Stromal cell of bone marrow (primary cell): ENCODE results near the gene MANSC4.

Source experiments
- DNase-seq: peaks from one replicate; pipeline ENCODE4 v3.0.0-alpha.2; 2012; ENCODE audit warnings: low read depth

The MANSC4 gene

DNA sequence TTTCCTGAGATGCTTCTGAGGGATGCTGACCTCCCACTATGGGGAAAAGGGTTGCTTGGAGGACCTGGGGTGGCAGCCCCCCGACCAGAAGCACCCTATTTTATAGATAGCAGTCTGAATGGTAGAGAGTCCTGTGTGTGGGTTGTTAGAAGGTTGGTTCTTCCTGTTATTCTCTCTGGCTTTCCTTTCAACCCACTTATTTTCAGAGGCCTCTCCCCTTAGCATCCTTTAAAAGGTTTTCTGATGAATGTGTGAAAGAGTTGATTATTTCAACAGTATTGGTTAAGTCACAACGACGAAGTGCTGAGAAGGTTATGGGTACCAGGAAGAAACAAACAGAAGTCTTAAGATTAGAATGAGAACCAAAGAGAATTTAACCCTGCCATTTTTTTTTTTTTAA is 20.8 kb upstream of the MANSC4 start:
- no peak for DNase-seq

DNA sequence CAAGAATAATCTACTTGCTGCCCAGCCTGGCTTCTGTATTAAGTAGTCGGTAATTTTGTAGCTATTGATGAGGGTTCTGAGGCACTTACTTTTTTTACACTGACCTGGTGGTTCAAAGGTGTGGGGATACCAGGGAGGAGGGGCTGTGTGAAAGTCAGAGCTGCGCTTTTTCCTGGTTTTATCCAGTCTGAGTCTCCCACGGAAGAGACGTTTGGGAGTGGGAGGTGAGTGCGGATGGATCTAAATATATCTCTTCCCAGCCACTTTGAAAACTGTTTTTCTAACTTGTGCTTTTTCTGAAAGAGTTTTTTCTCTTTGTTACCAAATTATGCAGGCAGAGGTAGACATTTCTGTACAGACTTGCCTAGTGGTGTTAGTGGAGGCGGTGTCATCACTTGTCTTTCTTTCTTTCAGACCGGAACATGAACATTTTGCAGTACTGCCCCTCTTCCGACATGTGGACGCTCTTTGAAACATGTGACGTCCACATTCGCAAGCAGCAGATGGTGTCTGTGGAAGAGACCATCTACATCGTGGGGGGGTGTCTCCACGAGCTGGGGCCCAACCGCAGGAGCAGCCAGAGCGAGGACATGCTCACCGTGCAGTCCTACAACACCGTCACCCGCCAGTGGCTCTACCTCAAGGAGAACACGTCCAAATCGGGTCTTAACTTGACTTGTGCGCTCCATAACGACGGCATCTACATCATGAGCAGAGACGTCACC is 17.4 kb upstream of the MANSC4 start:
- no peak for DNase-seq

DNA sequence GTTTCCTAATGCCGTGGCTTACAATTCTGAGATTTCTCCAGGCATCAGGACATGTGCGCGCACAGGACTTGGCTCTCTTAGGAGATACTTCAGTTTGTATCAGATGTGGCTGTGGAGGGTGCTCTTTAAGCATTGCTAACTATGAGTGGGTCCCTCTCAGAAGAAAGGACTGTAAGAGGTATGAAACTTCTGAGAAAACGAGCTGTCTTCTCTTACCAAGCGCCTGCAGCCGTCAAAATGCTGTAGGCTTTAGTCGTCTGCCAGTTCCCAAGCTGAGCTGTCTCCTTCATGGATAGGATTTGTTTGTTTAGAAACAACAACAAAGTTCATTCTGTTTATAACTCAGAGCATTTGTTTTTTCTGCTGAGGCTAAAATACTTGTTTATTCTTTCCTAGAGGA is 16.1 kb upstream of the MANSC4 start:
- DNase-seq, result no peak

DNA sequence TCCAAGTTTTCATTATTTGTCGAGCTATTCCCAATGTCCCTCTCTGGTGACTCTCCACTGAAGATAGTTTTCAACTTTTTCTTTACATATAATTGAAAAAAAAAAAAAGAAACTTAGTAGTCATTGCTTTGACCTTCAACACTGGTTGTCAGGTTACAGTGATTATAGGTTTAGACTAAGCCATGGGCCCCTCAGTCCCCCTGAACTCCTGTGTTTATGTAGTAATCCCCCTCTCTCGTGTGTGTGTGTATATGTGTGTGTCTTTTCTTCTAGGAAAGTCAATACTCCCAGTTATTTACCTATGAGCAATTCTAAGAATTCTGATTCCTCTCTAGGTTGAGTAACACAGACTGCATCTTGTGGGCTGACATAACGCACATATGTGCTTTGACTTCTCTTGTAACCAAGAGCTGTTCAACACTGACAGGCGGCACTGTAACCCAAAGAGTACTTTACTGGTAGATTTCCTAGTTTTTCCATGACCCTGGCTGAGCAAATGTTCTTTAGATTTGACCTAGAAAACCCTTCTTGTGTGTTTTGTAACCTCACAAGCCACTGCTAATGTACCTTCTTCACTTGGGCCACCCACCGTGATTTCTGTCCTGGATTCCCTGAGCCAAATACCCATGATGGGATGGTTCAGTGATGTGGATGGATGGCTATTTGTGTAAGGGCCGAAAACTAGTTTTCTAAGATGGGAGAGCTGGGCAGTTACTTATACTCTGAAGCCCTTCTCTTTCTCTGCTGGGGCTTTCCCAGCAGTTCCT is 15.0 kb upstream of the MANSC4 start:
- DNase-seq, result no peak

DNA sequence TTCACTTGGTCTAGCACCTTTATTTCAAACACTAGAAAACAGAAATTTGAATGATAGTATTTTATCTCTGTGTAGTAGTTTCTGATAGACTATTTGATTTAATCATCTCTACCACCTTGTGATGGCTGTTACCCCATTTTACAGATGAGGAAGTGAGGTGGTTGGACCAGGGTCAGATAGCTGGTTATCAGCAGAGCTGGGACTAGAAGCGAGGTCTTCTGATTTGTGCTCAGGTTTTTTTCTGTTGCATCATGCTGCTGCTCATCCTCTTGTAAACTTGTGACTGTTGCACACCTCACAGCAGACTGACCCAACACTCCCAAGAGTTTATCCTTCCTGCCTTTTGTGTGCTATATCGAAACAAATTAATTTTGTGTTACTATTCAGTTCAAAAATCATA is 10.1 kb upstream of the MANSC4 start:
- DNase-seq, result no peak

DNA sequence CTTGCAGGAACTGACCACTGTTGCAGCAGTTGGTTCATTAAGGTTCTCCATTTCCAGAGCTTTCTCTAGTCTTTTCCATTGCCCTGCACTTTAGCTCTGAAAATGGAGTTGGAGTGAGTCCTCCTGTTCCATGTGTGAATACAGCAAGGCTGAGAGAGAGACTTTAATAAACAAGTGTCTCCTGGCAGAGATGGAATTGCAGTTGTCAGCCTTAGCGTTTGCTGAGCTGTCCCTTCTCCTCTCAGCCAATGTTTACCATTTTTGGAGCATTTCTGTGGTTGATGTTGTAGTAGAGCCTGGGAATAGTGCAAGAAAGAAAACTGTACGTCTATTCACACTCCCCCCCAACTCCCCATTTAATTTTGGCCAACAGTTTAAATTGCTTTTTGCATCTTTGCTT is 7.5 kb upstream of the MANSC4 start:
- DNase-seq, result no peak

DNA sequence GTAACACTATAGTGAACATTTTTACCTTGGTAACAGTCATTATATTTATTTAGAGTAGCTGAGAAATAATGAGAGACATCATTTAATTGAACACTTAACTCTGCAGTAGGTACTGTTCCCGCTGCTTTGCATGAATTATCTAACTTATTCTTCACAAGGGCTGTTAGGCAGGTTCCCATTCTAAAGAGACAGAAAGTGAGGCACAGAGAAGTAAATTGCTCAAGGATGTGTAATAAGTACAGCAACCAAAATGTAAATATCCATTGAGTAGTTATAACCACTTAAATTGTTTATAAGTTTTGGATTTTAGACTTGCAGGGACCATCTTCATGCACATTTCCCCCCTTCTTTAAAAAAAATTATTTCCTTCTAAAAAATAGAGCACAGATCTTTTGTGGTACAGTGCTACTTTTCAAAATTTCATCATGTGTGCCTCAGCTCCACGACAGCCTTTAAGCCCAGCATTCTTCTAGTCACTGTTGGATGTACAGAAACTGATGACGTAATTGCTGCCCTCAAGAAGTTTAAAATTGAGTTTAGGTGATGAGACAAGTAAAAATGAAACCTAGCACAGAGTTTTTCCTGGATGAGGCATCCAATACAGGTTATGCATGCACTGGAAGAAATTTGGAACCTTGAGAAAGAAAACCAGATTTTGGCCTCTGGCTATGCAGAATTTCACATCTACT is 6.0 kb upstream of the MANSC4 start:
- no peak for DNase-seq

DNA sequence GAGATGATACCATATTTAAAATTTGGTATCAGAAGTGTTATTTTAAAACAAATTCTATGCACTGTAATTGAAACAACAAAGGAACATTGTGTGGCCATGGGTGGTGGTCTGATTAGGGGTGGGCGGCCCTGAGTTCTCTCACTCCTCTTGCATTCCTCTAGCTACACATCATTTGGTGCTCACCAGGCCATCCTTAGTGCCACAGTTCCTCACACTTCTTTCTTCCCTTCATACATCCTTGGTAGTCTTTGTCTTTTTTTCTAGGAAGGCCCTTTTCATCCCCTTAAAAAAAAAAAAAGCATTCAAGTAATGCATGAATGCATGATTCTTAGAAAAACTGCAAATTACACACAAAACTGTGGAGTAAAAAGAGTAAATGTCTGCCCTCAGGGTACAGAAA is 2.4 kb upstream of the MANSC4 start:
- no peak for DNase-seq

DNA sequence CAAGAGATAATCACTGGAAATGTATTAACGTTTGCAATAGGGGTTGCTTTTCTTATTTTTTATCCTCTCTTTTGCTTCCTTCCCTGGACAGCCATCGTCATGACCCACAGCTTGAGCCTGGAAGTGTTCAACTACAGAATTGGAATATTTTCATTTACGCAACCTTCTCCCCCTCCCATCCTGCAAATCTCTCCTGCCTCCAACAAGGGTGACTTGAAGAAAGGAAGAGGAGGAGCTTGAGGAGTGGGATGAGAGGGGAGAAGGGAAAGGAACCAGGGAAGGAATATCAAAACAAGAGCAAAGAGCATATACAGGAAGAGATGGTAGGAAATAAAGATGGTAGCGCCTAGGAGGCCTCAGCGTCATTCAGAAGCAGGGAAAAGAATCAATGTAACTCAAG is 1.6 kb upstream of the MANSC4 start:
- no peak for DNase-seq

DNA sequence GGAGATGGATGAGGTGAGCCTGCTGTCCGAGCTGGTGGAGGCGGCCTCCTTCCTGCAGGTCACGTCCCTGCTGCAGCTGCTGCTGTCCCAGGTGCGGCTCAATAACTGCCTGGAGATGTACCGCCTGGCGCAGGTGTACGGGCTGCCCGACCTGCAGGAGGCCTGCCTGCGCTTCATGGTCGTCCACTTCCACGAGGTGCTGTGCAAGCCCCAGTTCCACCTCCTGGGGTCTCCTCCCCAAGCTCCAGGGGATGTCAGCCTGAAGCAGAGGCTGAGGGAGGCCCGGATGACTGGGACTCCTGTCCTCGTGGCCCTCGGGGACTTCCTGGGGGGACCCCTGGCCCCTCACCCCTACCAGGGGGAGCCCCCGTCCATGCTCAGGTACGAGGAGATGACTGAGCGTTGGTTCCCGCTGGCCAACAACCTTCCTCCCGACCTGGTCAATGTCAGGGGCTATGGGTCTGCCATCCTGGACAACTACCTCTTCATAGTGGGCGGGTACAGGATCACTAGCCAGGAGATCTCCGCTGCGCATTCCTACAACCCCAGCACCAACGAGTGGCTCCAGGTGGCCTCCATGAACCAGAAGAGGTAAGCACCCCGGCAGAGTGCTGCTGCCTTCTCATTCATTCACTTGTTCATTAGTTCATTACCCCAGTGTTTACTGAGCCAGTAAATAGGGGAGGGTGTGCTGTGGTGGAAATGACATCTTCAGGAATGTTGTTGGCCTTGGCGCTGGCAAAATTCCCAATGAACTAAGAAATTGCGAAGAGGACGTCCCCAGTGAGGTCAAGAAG is 774 bp upstream of the MANSC4 start:
- DNase-seq, result no peak

DNA sequence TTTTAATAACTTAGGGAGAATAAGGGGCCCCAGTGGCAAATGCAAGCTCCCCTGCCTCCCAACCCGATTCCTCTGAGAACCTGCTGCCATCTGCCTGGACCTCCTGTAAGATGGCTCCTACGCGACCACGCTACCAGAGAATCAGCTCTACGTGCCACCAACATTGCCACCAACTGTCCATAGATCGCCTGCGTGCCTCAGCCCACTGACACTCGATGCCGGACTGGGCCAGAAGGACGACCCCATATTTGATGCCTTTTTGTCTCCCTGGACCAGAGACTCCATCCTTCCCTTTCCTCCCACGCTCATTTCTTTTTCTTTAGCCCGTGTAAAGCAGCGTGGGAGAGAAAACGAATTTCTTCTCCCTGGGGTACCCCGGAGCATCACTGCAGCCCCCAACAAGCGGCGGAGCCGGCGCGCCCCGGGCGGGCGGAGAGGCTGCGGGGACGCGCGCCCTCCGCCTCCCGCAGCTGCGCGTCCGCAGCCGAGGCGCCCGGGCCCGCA is 568 bp downstream of the MANSC4 start:
- DNase-seq, result no peak

DNA sequence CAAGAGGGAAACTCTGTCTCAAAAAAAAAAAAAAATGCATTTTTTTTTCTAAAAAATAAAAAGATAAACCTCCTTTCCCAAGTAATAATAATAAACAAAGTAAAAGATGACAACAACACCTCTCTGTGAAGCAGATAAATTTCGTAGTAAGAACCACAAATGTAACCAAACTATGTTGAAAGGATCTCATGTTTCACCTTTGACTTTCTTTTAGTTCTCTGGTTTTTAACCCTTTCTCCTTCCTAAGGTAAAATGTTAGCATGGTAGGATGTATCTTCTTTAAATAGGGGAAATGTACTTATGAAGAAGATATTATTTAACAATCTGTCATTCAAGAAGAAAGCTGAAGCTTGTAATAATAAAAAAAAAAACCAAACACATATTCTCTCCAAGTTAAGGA is 1.8 kb downstream of the MANSC4 start:
- DNase-seq, result no peak

DNA sequence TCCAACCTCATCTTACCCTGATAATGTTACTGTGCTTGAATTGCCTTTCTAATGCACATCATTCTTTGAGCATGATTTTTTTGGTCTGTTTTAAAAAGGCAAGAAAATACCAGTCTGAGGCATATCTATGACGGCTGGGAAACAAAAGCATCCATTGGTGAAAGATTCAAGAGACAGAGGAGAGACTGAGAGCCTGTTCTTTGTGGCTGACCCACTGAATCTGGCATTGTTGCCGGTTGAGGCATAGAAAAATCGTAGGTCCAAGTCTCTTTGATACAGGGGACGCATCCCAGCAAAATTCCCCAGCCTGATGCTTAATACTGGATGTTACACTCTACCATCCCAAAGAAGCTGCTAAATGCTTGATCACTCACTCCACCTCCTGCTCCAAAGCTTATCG is 2.9 kb downstream of the MANSC4 start:
- no peak for DNase-seq

DNA sequence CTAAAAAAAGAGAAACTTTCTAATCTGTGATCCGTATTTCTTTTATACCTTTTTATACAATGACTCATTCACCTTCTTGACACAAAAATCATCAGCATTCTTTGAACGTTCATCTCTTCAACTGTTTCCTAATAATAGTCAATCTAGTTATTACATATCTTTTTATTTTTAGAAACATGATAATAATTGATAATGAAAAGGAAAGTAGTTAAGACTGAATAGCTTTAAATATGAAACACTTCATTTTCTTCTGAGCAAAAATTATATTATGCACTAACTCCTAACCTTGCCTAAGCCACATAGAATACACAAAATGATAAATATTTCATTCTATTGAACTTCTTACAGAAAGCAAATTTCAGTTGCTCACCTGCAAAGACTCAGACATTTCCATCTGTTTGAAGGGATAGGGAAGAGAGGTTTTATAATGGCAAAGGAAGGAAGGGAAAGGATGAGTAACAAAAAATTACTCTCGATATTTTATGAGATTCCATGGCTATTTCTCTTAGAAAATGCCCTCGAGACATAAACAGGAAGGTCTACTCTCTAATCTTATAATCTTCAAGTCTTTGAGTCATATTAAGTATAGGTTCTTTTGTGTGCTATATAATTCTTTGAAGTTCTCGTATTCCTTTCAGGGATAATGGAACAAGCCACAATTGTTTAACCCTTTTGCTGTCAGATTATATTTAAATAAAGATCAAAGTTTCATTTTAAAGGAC is 7.5 kb downstream of the MANSC4 start:
- DNase-seq, result no peak

DNA sequence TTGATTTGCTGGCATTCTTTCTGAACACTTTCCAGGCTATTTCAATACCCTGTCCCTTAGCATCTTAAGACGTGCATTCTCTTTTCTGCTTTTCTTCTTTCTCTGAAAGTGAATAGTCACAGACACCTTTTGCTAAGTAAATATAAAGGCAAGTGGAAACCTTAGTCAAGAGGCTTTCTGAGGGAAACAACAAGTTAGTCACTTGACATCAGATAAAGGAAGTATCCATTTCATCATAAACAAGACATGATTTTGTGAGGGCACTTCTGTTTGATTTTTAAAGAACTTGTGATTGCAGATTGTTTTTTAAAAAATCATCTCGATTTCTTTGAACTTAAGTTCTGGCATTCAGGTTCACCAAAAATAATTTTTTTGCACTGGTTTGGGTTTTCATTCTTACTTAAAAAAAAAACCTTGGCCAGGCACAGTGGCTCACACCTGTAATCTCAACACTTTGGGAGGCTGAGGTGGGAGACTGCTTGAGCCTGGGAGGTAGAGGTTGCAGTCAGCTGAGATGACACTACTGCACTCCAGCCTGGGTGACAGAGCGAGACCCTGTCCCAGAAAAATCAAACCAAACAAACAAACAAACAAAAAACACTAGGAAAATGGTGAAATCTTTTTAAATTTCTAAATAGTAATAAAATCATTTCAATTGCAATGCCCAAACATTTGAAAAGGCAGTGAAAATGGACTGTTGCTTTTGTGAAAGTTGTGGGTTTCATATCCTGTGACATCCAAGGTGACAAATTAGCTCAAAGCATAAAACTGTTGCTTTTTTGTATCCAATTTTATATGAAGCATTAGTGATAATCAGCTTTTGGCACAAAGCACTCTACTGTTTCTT is 8.3 kb downstream of the MANSC4 start:
- DNase-seq, result no peak

DNA sequence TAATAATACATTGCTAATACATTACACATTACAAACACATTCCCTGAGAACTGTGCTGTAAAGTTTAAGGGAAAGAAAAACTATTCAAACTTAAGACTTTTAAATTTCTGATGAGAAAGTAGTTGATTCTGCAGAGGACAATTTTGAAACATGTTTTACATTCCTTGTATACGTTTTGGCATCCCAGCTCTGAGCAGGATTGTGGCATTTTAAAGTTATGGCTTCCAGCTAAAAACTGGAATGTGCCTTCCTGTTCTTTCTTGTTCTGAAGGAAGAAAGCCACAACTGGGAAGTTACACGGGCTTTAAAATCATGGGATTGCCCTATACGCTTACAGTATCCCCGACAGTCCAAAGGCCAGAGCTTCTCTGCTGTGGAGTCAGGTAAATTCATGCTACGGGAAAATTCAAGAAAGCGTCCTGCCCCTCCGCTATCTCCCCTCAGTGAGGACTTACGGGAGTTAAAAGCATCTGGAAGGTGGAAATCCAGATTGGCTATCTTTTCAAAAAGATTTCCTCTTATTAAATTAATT is 10.8 kb downstream of the MANSC4 start:
- DNase-seq, result no peak

DNA sequence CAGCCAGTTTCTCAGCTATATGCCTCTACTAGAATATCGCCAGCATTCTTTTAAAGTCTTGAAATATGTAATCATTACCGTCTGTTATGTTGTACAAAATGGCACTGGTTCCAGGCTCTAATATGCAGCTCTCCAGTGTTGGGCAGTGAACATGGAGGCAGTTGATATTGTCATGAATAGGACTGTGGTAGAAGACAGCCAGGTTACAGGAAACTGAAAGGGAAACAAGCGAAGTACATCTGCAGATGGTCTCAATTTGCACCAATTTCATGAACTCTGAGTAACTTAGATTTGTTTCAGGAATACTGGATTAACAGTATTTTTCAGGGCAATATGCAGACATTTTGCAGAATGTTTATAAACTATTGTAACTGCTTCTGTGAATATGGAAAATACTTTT is 13.4 kb downstream of the MANSC4 start:
- DNase-seq, result no peak

DNA sequence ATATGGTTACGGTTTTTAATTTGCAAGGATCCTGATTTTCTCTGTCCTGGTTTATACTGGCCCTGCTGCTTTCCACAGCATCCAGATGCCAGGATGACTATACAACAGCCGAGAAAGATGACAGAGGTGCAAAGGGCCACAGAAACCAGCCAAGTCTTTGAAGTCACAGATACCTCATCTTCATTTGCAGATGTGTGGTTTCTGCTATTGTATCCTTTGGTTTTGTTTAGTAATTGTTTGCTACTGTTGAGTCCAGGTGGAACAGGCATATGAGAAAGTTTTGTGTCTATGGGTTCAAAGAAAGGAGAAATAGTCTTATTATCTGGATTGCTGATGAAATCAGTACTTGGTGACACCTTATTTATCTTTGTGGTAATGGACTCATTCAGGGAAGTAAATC is 17.3 kb downstream of the MANSC4 start:
- DNase-seq, result no peak

DNA sequence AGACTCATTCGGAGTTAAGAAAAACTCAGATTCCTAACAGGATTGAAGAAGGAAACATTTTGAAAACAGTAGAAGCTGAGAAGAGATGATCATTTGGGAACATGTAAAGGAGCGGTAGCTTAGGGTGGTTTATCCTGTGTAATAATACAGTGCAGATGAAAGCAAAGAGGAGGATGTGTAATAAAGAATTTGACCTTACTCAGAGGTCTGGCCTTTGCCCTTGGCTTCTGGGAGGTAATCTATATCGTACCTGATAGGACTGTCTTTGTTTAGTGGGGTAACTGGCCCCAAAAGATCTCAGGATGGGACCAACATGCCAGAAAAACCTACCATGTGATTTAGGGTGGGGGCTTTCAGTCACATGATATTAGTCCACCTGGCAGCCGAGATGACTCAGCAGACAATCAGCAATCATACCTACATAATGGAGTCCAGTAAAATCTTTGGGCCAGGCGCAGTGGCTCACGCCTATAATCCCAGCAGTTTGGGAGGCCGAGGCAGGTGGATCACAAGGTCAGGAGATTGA is 23.3 kb downstream of the MANSC4 start:
- DNase-seq, result no peak

DNA sequence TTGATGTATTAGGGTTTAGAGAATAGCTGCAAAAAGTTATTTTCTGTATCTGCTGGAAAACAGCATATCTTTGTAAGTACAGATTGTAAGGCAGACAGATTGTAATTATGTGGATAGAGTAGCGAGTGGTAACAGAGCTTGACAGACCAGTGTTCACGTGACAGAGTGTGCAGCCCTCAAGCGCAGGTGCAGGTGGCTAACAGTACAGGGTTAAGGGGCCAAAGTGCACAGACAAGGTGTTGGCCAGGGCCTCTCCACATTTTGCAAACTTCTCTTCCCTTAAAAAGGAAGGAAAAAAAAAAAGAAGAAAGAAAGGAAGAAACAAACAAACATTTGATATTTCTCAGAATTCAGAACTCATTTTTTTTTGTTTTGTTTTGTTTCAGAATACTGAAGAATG is 25.2 kb downstream of the MANSC4 start:
- no peak for DNase-seq
